ENCODE data around the gene TSPAN4. TPM values are rescaled to one million over a fixed set of nuclear protein-coding genes. Genes with fewer than 3 reads are reported as not detected.

TSPAN4 gene
- total and polyA plus RNA-seq, 2 of the 13 experiments (the other 11 are each of a cell fraction or from before 2014, with no cell fraction given) = 31.7 to 68.3 TPM

- TF ChIP-seq ZNF75D (CRISPR knock-in tag; IDR thresholded peaks at IDR 0.05; ENCODE audit: borderline replicate concordance) (no peak), ZSCAN30 (CRISPR knock-in tag; IDR thresholded peaks at IDR 0.05) (no peak; the same call in 1 of the 2 replicates), SIX4 (CRISPR knock-in tag; IDR thresholded peaks at IDR 0.05) (no peak), HOXD1 (CRISPR knock-in tag; IDR thresholded peaks at IDR 0.05) (no peak), CBX1 (IDR thresholded peaks at IDR 0.05; ENCODE audit: low read depth) (no peak), SNAPC4 (CRISPR knock-in tag; IDR thresholded peaks at IDR 0.05) (no peak), RFX5 (IDR thresholded peaks at IDR 0.05; ENCODE audit: low read depth, low read length) (no peak), JUNB (CRISPR knock-in tag; IDR thresholded peaks at IDR 0.05; ENCODE audit: borderline replicate concordance) (no peak), TRIM24 (CRISPR knock-in tag; IDR thresholded peaks at IDR 0.05) (no peak), SETDB1 (CRISPR knock-in tag; IDR thresholded peaks at IDR 0.05; ENCODE audit: borderline replicate concordance) (no peak), TCF7L2 (IDR thresholded peaks at IDR 0.05; ENCODE audit: low read depth, low read length) (no peak), ZNF33A (CRISPR knock-in tag; IDR thresholded peaks at IDR 0.05; ENCODE audit: borderline replicate concordance) (no peak; the same call in 1 of the 2 replicates), ZNF136 (CRISPR knock-in tag; IDR thresholded peaks at IDR 0.05; ENCODE audit: low read depth) (no peak), ZBTB44 (CRISPR knock-in tag; IDR thresholded peaks at IDR 0.05) (no peak), ZNF883 (CRISPR knock-in tag; IDR thresholded peaks at IDR 0.05; ENCODE audit: not compliant biosample characterization) (peak; percentile 69), ZSCAN20 (CRISPR knock-in tag; IDR thresholded peaks at IDR 0.05; ENCODE audit: borderline replicate concordance) (no peak)
- TF ChIP-seq, protein P1, sequence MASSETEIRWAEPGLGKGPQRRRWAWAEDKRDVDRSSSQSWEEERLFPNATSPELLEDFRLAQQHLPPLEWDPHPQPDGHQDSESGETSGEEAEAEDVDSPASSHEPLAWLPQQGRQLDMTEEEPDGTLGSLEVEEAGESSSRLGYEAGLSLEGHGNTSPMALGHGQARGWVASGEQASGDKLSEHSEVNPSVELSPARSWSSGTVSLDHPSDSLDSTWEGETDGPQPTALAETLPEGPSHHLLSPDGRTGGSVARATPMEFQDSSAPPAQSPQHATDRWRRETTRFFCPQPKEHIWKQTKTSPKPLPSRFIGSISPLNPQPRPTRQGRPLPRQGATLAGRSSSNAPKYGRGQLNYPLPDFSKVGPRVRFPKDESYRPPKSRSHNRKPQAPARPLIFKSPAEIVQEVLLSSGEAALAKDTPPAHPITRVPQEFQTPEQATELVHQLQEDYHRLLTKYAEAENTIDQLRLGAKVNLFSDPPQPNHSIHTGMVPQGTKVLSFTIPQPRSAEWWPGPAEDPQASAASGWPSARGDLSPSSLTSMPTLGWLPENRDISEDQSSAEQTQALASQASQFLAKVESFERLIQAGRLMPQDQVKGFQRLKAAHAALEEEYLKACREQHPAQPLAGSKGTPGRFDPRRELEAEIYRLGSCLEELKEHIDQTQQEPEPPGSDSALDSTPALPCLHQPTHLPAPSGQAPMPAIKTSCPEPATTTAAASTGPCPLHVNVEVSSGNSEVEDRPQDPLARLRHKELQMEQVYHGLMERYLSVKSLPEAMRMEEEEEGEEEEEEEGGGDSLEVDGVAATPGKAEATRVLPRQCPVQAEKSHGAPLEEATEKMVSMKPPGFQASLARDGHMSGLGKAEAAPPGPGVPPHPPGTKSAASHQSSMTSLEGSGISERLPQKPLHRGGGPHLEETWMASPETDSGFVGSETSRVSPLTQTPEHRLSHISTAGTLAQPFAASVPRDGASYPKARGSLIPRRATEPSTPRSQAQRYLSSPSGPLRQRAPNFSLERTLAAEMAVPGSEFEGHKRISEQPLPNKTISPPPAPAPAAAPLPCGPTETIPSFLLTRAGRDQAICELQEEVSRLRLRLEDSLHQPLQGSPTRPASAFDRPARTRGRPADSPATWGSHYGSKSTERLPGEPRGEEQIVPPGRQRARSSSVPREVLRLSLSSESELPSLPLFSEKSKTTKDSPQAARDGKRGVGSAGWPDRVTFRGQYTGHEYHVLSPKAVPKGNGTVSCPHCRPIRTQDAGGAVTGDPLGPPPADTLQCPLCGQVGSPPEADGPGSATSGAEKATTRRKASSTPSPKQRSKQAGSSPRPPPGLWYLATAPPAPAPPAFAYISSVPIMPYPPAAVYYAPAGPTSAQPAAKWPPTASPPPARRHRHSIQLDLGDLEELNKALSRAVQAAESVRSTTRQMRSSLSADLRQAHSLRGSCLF (CRISPR knock-in tag; IDR thresholded peaks at IDR 0.05; ENCODE audit: borderline replicate concordance) = no peak
Measured at GRCh38 chr11:842370-843002, at the start of gene TSPAN4, which contains the start of gene POLR2L (continued).
